GM12872 (cell line): ENCODE measurements around the gene PIANP.

ENCODE experiments used
- TF ChIP-seq, protein P1 (sequence below): IDR thresholded peaks from 3 replicates; pipeline ENCODE4 v1.5.1; 2011; ENCODE audit warnings: low read depth, mild to moderate bottlenecking, low read length, moderate library complexity; ENCODE audit not compliant: insufficient read depth

Gene PIANP

DNA sequence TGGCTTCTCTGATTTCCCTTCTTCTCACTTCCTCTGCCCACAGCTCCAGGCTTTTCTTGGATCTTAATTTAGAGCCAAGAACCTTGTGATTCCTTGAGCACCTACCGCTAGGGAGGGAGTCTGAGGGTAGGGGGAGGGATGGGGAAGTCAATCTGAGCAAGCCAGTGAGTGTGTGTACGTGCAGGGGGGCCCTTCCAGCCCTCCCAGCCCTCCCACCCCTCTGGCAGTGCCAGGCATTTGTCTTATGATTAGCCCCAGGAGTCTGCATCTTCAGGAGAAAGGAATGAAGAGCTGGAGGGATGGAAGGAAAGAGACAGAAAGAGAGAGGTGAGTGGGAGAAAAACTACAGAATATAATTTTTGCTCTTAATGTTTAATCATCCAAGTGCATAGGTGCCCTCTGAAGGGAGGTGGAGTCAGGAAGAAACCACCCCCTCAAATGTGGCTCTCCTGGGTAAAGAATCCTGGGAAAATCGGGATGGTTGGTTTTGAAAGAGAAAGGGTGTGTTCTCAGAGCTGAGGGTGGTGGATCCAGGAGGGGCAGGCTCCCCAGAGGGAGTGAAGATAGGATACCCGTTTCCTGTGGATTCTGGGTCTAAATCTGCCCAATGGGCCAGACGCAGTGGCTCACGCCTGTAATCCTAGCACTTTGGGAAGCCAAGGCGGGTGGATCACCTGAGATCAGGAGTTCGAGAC, 2.1 kb downstream of the PIANP start:
- TF ChIP-seq, protein P1, sequence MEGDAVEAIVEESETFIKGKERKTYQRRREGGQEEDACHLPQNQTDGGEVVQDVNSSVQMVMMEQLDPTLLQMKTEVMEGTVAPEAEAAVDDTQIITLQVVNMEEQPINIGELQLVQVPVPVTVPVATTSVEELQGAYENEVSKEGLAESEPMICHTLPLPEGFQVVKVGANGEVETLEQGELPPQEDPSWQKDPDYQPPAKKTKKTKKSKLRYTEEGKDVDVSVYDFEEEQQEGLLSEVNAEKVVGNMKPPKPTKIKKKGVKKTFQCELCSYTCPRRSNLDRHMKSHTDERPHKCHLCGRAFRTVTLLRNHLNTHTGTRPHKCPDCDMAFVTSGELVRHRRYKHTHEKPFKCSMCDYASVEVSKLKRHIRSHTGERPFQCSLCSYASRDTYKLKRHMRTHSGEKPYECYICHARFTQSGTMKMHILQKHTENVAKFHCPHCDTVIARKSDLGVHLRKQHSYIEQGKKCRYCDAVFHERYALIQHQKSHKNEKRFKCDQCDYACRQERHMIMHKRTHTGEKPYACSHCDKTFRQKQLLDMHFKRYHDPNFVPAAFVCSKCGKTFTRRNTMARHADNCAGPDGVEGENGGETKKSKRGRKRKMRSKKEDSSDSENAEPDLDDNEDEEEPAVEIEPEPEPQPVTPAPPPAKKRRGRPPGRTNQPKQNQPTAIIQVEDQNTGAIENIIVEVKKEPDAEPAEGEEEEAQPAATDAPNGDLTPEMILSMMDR: no peak

DNA sequence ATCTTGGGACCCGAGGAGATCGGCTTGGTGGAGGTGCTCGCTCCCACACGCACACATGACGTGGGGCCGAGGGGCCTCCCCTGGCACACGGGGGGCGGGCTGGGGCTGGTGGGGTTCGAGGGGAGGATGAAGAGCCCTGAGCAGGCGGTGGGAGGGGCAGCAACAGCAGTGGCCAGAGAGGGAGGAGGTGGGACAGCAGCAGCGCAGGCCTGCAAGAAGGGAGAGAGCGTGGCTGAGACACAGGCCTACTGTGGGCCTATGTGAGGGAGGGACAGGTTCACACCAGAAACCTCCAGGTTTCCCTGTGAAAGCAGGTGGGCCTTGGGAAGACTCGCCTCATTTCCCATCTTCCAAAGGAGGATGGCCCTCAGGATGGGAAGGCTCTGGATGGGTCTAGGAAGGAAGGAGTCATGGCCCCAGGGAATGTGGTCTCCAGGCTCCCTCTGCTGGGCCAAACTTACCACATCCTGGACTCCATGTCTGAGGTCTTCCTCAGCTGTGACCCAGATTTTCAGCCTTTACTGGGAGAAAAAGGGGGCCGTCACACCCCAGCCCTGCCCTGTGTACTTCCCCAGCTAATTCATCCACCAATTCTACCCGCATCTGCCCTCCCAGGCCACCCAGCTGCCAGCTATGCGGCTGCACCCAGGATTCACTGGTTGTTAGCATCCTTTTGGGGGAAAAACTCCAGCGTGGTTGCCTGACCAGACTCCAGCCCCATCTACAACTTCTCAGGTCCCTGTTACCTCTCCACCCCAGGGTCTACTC, 2.8 kb downstream of the PIANP start:
- TF ChIP-seq, protein P1: peak; percentile 69

DNA sequence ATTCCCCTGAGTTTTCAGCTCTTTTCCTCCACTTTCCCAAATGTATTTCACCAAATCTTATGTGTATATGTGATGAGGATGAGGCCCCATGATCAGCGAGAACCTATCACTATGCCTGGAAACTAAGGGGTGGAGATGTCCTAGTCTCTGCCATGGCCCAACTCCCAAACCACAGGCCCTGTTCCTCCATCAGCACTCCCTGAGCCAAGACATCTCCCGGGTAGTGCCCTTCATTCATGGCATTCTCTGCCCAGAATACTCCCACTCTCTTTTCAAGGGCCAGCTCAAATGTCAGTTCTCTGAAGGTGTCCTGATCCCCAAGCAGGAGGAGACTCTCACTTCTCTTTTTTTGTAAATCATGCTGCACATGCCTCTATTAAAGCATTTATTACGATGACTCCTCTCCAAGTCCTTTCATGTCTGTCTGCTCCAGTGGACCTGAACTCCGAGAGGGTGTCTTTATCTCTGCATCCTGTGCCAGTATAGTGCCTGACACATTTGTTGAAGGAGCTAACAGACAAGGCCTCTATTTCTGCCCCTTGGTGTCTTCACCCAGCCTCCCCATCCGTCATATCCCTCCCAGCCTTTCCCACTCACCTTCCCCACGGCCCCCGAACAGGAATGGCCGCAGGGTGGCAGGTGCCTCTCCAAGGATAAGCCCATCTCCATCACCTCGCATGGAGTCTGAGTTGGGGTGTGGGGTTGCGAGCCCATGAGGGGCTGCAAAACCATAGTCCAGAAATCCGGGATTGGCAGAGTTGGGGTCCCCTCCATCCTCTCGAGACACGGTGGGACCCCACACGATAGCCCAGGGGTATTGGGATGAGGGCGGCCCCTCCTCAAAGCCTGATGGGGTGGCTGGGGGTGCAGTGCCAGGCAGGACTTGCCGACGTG, 3.7 kb downstream of the PIANP start:
- TF ChIP-seq, protein P1: no peak

DNA sequence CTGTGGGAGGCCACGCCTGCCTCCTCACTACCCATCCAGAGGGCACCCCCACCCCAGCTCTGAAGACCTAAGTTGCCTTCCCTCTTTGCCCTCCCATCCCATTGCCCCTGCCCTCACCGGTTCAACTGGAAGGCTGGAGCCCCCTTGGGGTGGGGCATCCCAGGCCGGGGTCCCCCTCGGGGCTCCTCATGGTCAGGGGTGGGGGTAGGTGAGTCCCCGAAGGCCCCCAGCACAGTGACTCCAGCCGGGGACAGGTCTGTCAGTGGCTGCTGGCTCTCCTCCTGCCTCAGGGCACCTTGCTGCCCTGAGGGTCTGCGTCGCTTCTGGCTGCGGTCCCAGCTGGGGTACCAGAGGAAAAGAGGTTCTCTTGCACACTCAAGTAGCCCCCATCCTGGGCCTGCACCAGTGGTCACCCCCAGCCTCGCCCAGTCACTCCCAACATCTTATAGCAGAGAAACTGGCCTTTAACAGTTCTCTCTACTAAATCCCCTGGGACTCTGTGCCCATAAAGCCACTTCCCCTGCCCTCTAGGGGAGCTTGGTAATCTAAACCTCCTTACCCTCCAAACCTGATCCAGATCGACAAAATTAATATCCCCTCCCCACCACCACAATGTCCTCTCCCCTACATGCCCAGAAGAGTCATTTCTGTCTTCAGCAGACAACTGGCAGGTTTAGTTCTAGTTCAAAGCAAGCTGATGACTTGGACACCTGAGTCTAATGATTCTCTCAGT, 5.1 kb downstream of the PIANP start:
- TF ChIP-seq, protein P1: no peak

DNA sequence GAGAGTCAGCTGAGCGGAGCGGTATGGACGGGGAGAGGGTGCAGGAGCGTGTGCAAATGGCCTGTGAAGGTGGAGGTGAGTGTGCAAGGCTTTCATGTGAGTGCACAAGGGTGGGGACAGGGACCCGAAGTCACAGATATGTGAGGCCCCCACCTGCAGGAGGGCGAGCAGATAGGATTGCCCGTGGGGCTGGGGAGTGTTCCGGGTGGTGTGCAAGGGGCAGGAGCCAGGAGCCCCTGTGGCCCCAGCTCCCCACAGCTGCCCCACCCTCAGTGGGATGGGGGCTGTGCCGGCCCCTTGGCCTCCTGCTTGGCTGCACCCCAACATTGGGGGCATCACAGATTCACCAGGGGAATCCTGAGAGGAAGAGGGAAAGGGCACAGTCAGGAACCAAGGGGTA, 5.9 kb downstream of the PIANP start:
- TF ChIP-seq, protein P1: no peak

DNA sequence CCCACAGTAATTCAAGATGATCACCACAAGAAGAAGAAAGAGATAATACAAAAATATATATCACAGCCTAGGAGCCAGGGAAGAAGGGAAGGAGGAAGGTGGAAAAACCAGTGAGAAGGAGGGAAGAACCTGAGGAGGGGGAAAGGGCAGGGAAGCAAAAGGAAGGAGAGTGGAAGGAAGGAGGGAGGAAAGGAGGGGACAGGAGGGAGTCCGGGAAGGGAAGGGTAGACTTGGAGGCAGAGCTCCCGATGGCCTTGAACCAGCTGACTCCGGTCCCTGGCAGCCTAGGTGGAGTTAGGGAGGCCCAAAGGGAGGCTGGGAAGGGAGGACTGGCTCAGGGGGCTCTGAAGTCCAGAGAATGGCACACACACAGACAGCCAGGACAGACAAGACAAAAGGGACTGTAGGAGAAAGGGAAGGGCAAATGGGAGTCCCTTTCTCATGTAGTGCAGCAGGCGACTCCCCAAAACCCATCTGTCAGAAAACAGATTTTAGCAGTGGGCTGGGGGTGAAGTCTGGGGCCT, 6.7 kb downstream of the PIANP start:
- TF ChIP-seq, protein P1: no peak
